GM12878 (cell line): ENCODE measurements around the gene C15orf61. TPM values are rescaled to one million over a fixed set of nuclear protein-coding genes. Genes with fewer than 3 reads are reported as not detected.

Experiments
- ATAC-seq: fragments of 200-7000 bp; cut with Tn5 transposase; 3 replicates; pipeline ENCODE4 v1.9.1; 2020; ENCODE audit warnings: mild to moderate bottlenecking, moderate library complexity
- BruUV-seq: library from RNA; stranded (reverse); fragments of 400-500 nt; replicated peaks from 2 replicates; lab custom pipeline; 2021; lab: Mats Ljungman, UMichigan
- CTCF ChIA-PET: fragments of 300-600 bp; sonication (Branson Sonifier 250); formaldehyde crosslinking; extraction: SDS; loops from one replicate; lab custom pipeline; 2021; ENCODE audit warnings: inconsistent platforms; lab: Yijun Ruan, JAX
- POLR2A ChIA-PET: fragments of 350-600 bp; formaldehyde crosslinking; extraction: SDS; loops from one replicate; lab custom pipeline; 2021; ENCODE audit warnings: inconsistent platforms; lab: Charles Lee
- RAD21 ChIA-PET: fragments of 300-600 bp; sonication (Branson Sonifier 250); formaldehyde crosslinking; loops from one replicate; lab custom pipeline; 2023; ENCODE audit warnings: antibody characterized with exemption; ENCODE audit not compliant: unreplicated experiment; lab: Charles Lee
- SMC1A ChIA-PET: fragments of 300-600 bp; sonication (Branson Sonifier 250); formaldehyde crosslinking; loops from one replicate; lab custom pipeline; 2023; ENCODE audit not compliant: unreplicated experiment, uncharacterized antibody; lab: Charles Lee
- DNase-seq: peaks from one replicate; pipeline ENCODE4 v3.0.0-alpha.2; 2011; ENCODE audit warnings: low read depth, low spot score
- FAIRE-seq: peaks from 3 replicates; lab custom pipeline; 2011; peaks lifted over from hg19 to GRCh38; lab: Jason Lieb, UNC
- H2AFZ ChIP-seq: 2 replicates; pipeline ENCODE4 v1.6.0; 2011; ENCODE audit warnings: low read depth, low read length, control low read depth; ENCODE audit not compliant: control insufficient read depth
- H3K27ac ChIP-seq: 2 replicates; pipeline ENCODE4 v1.5.1; 2011; ENCODE audit warnings: control low read depth; ENCODE audit not compliant: control insufficient read depth, insufficient read depth
- H3K27me3 ChIP-seq, 2 experiments: replicated peaks in 1 of 2; 2 replicates each; pipeline versions ENCODE4 v1.6.0 to v1.6.1; 2011; ENCODE audit warnings: low read length in 1 of 2; ENCODE audit not compliant: control insufficient read depth in 2 of 2, insufficient read depth in 2 of 2
- H3K36me3 ChIP-seq, 2 experiments: 2 replicates each; pipeline ENCODE4 v1.5.1; 2011; ENCODE audit warnings: low read length in 1 of 2; ENCODE audit not compliant: control insufficient read depth in 2 of 2, insufficient read depth in 2 of 2
- H3K4me1 ChIP-seq: 2 replicates; pipeline ENCODE4 v1.6.1; 2011; ENCODE audit warnings: mild to moderate bottlenecking, low read length, moderate library complexity, mixed read lengths; ENCODE audit not compliant: control insufficient read depth, insufficient read depth
- H3K4me2 ChIP-seq: 2 replicates; pipeline ENCODE4 v1.6.0; 2011; ENCODE audit warnings: control low read depth; ENCODE audit not compliant: control insufficient read depth, insufficient read depth
- H3K4me3 ChIP-seq: fragments of 200-600 bp; sonication (generic); 2 replicates; pipeline ENCODE4 v1.5.1; 2016
- H3K79me2 ChIP-seq: 2 replicates; pipeline ENCODE4 v1.6.0; 2011; ENCODE audit warnings: low read length; ENCODE audit not compliant: control insufficient read depth, insufficient read depth
- H3K9ac ChIP-seq: 2 replicates; pipeline ENCODE4 v1.8.0; 2011; ENCODE audit warnings: low read length, control low read depth, mixed read lengths; ENCODE audit not compliant: control insufficient read depth, insufficient read depth
- H3K9me3 ChIP-seq: replicated peaks from 3 replicates; pipeline ENCODE4 v1.5.1; 2011; ENCODE audit warnings: mild to moderate bottlenecking, low read length; ENCODE audit not compliant: control insufficient read depth, insufficient read depth
- H4K20me1 ChIP-seq: 2 replicates; pipeline ENCODE4 v1.6.0; 2011; ENCODE audit not compliant: control insufficient read depth, insufficient read depth
- BMI1 ChIP-seq: fragments of 450-650 bp; IDR thresholded peaks from 2 replicates; pipeline ENCODE4 v1.6.1; 2016; ENCODE audit warnings: mild to moderate bottlenecking, moderate library complexity, borderline replicate concordance
- CREB1 ChIP-seq: IDR thresholded peaks from 2 replicates; pipeline ENCODE4 v1.6.1; 2012; ENCODE audit warnings: low read depth, mild to moderate bottlenecking, inconsistent platforms
- CTCF ChIP-seq, 3 experiments: IDR thresholded peaks in 2 of 3; conservative IDR thresholded peaks in 1 of 3; 2 replicates each; pipeline ENCODE4 v1.5.1; 2011; ENCODE audit warnings: low read depth in 3 of 3, low read length in 3 of 3, mild to moderate bottlenecking in 3 of 3, control low read depth in 2 of 3, moderate library complexity in 2 of 3, inconsistent platforms in 1 of 3, mixed read lengths in 1 of 3; ENCODE audit not compliant: control insufficient read depth in 2 of 3, insufficient read depth in 1 of 3; ENCODE audit errors: extremely low read depth in 1 of 3
- DPF2 ChIP-seq: fragments of 450-650 bp; IDR thresholded peaks from 2 replicates; pipeline ENCODE4 v1.6.1; 2017; ENCODE audit warnings: mild to moderate bottlenecking
- E4F1 ChIP-seq: fragments of 450-650 bp; IDR thresholded peaks from 2 replicates; pipeline ENCODE4 v1.6.1; 2018; ENCODE audit warnings: borderline replicate concordance, mild to moderate bottlenecking; ENCODE audit not compliant: partially characterized antibody
- ETV6 ChIP-seq, 2 experiments: fragments of 450-650 bp in 1 of 2; IDR thresholded peaks in 1 of 2; conservative IDR thresholded peaks in 1 of 2; 2 replicates each; pipeline ENCODE4 v1.6.1; 2014; ENCODE audit warnings: antibody characterized with exemption in 1 of 2, borderline replicate concordance in 1 of 2, low read depth in 1 of 2, mild to moderate bottlenecking in 1 of 2, moderate library complexity in 1 of 2
- NFIC ChIP-seq: IDR thresholded peaks from 2 replicates; pipeline ENCODE4 v1.6.1; 2012; ENCODE audit warnings: low read depth, mild to moderate bottlenecking, inconsistent platforms, low read length, moderate library complexity
- SP1 ChIP-seq: IDR thresholded peaks from one replicate; pipeline ENCODE4 v1.6.1; 2011; ENCODE audit warnings: low read depth, low read length
- SREBF2 ChIP-seq: IDR thresholded peaks from 2 replicates; pipeline ENCODE4 v1.6.1; 2012; ENCODE audit warnings: mild to moderate bottlenecking, low read length
- TBL1XR1 ChIP-seq: IDR thresholded peaks from 2 replicates; pipeline ENCODE4 v1.6.1; 2012; ENCODE audit warnings: low read depth, low read length, improper control_type of control experiment
- USF2 ChIP-seq: IDR thresholded peaks from 2 replicates; pipeline ENCODE4 v1.6.1; 2011; ENCODE audit warnings: low read depth, low read length, improper control_type of control experiment, borderline replicate concordance
- ZNF274 ChIP-seq: IDR thresholded peaks from one replicate; pipeline ENCODE4 v1.8.0; 2011; ENCODE audit not compliant: insufficient read length, insufficient read depth
- WGBS: methylation state at CpG from one replicate; pipeline ENCODE4 v1.1.6; 2016; ENCODE audit warnings: low lambda C conversion rate; ENCODE audit not compliant: insufficient replicate concordance, insufficient coverage; ENCODE audit errors: missing lambda C conversion rate; 5-methylcytosine and 5-hydroxymethylcytosine counted together
- in situ Hi-C: fragments of 300-500 bp; cut with MboI; formaldehyde crosslinking; loops from 9 replicates; pipeline ENCODE4 v1.14.3; 2018; ENCODE audit warnings: mixed read lengths
- intact Hi-C: fragments of 100-400 bp; cut with micrococcal nuclease; formaldehyde crosslinking; loops from one replicate; pipeline ENCODE4 v1.14.2; 2022; ENCODE audit not compliant: unreplicated experiment
- polyA plus RNA-seq, 11 experiments: library from polyadenylated mRNA; depleted of rRNA in 4 of 11; unstranded in 6 of 11; stranded (reverse) in 5 of 11; fragments of >200 nt; fragmentation: Nextera tagmentation in 4 of 11; fragmentation: Illumina TruSeq in 1 of 11; extraction: Ambion mirVana in 4 of 11; extraction: Trizol in 1 of 11; gene quantifications; 1 replicate in 1 of 11; 2 replicates in 10 of 11; pipeline versions ENCODE4 v1.2.1 to v1.2.3, GENCODE V29; 2011 to 2016; ENCODE audit warnings: inconsistent platforms in 2 of 11, missing spikeins in 2 of 11, low read depth in 1 of 11
- total RNA-seq, 4 experiments: library from RNA; depleted of rRNA in 3 of 4; stranded (reverse); fragments of >200 nt in 3 of 4; fragmentation: Illumina TruSeq in 1 of 4; extraction: Trizol in 1 of 4; gene quantifications; 2 replicates each; pipeline versions ENCODE4 v1.2.1 to v1.2.3, GENCODE V29; 2013 to 2021
- TF ChIP-seq, protein P1 (sequence below): IDR thresholded peaks from 2 replicates; pipeline ENCODE4 v1.6.1; 2011; ENCODE audit warnings: borderline replicate concordance, low read depth, mild to moderate bottlenecking, moderate library complexity, mixed read lengths, low read length; ENCODE audit not compliant: insufficient read depth; ENCODE audit errors: extremely low read length

C15orf61 gene
- total and polyA plus RNA-seq, 10 of the 15 experiments (the other 5 are each of a cell fraction or from before 2014, with no cell fraction given), result 1.4 to 8.7 (median 4.3) TPM

GRCh38 chr15:67537771-67538170 is 16.8 kb downstream of the C15orf61 start (continued):
- no peak for TF ChIP-seq E4F1

GRCh38 chr15:67542420-67543347 is 21.8 kb downstream of the C15orf61 start, which contains the start of gene MAP2K5:
Gene MAP2K5 (plus strand): TSS chr15:67542703. CDS start chr15:67543336, 633 bp downstream.
- H3K27me3 ChIP-seq, result no peaks in the 10 kb centered on the region
- H3K27ac ChIP-seq, result peak within 1 kb of the TSS; percentile 91
- peaks cover 26% of the 10 kb centered on the region for H3K4me1 ChIP-seq
- peak within 1 kb of the TSS; percentile 75 for H2AFZ ChIP-seq
- in situ Hi-C loops, result loop anchor here (25.0 kb wide), 1 partner anchor 1270 kb away; the partner anchor contains the start of gene ANP32A
- CTCF ChIA-PET, result interaction anchor here (0.6 to 1.3 kb wide), 2 partner anchors 15 to 456 kb away, joined by 4 to 5 read pairs; no protein-coding TSS in a partner anchor
- DNase-seq (no peak), FAIRE-seq (no peak), ATAC-seq (peak; percentile 74)
- POLR2A ChIA-PET, result interaction anchor here (0.9 kb wide), 1 partner anchor 10 kb away, joined by 3 read pairs; no protein-coding TSS in a partner anchor
- no peaks in the 10 kb centered on the region for H3K9me3 ChIP-seq
- peaks cover 16% of the 10 kb centered on the region for H3K79me2 ChIP-seq
- H3K36me3 ChIP-seq, result no peaks in the 10 kb centered on the region; a peak in 1 of 4 replicates
- peak within 1 kb of the TSS; percentile 94 for H3K4me2 ChIP-seq
- BruUV-seq, result no TSS peak
- WGBS, result under 1% methylated on average over 69 of the region's 91 CpGs
- H4K20me1 ChIP-seq, result no peaks in the 10 kb centered on the region
- H3K4me3 ChIP-seq, result peak within 1 kb of the TSS; percentile 97
- intact Hi-C loops, result no loop called here
- peak within 1 kb of the TSS; percentile 94 for H3K9ac ChIP-seq
- RAD21 ChIA-PET, result interaction anchor here (0.7 to 1.3 kb wide), 5 partner anchors 15 to 471 kb away, joined by 3 to 5 read pairs (median 3); partner anchors contain the start of gene C15orf61
- SMC1A ChIA-PET, result interaction anchor here (1.0 to 1.2 kb wide), 3 partner anchors 11 to 298 kb away, joined by 3 to 4 read pairs (median 4); no protein-coding TSS in a partner anchor
- TF ChIP-seq ETV6 (conservative IDR thresholded peaks at IDR 0.05 in 1 of 2, IDR thresholded peaks at IDR 0.05 in 1 of 2; ENCODE audit: borderline replicate concordance in 1 of 2, low read depth in 1 of 2), result no peak
- TF ChIP-seq TBL1XR1, result no peak
- TF ChIP-seq CTCF (IDR thresholded peaks at IDR 0.05 in 2 of 3, conservative IDR thresholded peaks at IDR 0.05 in 1 of 3; ENCODE audit: control insufficient read depth in 2 of 3, extremely low read depth in 1 of 3, insufficient read depth in 1 of 3, low read depth in 3 of 3, low read length in 3 of 3), result no peak
- peak; percentile 63; the same call in 1 of the 2 replicates for TF ChIP-seq DPF2
- no peak for TF ChIP-seq NFIC
- TF ChIP-seq ZNF274, result no peak
- TF ChIP-seq, protein P1, sequence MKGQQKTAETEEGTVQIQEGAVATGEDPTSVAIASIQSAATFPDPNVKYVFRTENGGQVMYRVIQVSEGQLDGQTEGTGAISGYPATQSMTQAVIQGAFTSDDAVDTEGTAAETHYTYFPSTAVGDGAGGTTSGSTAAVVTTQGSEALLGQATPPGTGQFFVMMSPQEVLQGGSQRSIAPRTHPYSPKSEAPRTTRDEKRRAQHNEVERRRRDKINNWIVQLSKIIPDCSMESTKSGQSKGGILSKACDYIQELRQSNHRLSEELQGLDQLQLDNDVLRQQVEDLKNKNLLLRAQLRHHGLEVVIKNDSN, result no peak
- peak; percentile 61; the same call in 1 of the 2 replicates for TF ChIP-seq CREB1
- no peak for TF ChIP-seq BMI1
- TF ChIP-seq SREBF2, result no peak
- TF ChIP-seq USF2, result no peak
- no peak for TF ChIP-seq SP1
